Activated T-cell treated with anti-CD3 and anti-CD28 coated beads for 4 hours (primary cell): ENCODE measurements around the gene TDRD9.

Source experiments
- DNase-seq: peaks from one replicate; pipeline ENCODE4 v3.0.0-alpha.2; 2020

TDRD9 gene

GRCh38 chr14:104094056-104094708, 165.9 kb downstream of the TDRD9 start:
- DNase-seq = no peak

GRCh38 chr14:104094709-104095425, 166.6 kb downstream of the TDRD9 start:
- peak; percentile 64 for DNase-seq

DNA sequence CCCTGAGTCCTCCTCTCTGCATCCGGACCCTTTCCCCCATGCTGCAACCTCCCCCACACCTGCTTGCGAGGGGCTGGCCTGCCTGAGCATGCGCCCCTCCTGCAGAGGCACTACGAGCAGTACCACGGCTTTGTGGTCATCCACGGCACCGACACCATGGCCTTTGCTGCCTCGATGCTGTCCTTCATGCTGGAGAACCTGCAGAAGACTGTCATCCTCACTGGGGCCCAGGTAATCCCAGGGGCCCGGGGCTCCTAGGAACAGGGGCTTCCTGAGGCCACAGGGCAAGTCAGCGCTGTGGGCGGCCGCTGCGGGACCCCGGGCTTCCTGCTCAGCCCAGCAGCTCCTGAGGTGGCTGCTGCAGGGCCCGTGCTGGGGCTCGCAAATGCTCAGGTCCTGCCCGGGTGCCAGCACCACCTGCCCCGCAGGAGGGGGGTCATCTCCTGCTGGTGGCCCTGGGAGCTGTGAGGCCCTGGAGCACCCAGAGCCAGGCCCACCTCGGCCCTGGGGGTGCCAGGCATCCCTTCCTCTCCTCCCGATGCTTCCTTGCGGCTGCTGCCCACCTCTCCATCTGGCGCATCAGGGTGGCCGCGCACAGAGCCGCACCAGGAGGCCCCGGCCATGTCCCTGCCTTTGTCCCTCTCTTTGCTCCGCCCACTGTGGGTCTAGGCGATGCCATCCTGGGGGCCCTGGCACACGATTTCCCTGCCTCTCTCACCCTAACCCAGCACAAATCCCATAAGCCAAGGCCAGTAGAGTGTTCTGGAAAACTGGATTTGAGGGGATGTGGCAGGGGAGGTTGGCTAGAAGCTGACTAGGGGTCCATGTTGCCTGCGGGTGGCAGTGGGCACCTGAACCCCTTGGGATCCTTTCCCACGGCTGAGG, 167.4 kb downstream of the TDRD9 start:
- no peak for DNase-seq

DNA sequence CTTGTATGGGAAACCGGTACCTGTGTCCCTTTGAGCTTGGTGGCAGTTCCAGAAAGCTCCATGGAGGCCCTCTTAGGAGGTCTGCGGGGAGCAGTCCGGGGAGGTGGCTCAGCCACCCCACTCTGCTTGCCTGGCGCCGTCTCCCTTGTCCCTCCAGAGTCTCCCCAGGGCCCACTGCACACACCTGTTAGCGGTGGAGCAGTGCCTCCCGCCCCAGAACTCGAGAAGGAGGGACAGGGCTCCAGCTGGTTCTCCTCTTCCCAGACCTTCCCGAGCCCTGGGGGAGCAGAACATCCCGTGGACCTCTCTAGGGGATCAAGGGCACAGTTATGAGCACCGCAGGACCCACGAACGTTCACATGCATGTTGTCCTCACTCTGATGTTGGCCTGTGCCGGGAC, 168.1 kb downstream of the TDRD9 start:
- no peak for DNase-seq

- DNase-seq = no peak
Measured at GRCh38 chr14:104096751-104097700, 168.8 kb downstream of the TDRD9 start.

DNA sequence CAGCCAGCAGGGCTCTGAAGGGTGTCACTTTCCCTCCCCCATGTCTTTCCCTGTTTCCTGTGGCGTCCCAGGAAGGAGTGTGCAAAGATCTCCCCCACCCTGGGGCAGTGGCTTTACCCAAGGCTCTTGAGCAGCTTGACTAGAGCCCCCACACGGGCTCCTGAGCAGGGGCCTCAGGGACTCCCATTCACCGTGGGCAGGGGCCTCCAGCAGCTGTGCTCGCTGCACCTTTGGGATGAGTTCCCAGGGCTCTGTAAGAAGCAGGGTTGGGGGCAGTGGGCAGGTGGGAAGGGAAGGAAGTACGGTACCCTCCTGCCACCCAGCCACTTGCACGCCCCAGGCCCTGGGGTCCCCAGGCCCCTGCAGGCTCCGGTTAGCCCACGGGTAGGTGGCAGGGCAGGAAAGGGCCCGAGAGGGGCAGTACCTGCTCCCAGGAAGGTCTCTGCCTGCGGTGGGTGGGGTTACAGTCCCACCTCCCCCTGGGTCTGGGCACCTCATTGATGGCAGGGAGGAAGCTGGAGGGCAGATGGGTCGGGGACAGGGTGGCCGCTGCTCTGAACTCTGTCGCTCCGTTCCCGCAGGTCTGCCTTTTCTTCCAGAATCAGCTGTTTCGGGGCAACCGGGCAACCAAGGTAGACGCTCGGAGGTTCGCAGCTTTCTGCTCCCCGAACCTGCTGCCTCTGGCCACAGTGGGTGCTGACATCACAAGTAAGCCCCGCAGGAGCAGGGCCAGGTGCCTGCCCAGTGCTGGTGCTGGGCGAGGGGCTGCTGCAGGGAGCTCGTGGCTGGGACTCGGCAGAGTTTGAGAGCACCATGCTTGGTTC, 170.2 kb downstream of the TDRD9 start:
- DNase-seq = no peak

DNA sequence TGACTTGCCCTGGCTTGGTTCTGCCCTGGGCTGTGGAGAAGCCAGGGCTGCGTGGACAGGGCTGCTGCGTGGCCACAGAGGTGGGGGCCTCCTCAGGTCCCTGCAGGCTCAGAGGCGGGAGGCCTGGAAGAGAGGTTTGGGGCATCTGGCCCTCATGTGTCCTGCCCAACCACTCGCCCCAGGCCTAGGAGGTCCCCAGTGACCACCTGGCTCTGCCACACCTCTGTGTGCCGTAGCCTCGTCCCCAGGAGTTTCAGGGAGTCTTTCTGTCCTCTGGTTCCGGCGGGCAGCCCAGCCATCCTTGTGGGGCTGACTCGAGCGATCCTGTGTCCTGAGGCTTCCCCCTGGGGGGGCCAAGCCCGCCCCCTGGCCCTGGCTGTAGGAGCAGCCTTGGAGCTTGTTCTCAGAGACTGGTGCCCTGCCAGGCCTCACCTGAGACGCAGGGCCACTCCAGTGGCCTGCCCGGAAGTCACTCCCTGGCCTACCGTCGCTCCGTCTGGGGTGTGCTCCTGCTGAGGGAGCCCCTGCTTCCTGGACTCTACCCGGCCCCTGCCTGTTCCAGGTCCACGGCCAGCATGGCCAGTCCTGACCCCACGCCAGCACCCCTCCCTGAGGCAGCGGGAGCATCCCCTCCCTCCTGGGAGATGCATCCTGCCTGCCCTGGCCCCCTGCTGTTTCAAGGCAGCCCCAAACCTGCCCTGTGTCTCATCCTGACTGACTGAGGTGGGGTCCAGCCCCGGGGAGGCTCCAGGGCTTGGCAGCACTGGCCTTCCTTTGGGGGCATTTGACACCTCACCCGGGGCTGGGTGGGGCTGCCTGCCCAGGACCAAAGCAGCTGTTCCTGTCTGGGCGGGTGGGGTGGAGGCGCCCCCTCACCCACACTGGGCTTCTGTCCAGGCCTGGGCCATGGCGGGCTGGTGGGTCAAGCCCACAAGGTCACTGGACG, 171.1 kb downstream of the TDRD9 start:
- no peak for DNase-seq

DNA sequence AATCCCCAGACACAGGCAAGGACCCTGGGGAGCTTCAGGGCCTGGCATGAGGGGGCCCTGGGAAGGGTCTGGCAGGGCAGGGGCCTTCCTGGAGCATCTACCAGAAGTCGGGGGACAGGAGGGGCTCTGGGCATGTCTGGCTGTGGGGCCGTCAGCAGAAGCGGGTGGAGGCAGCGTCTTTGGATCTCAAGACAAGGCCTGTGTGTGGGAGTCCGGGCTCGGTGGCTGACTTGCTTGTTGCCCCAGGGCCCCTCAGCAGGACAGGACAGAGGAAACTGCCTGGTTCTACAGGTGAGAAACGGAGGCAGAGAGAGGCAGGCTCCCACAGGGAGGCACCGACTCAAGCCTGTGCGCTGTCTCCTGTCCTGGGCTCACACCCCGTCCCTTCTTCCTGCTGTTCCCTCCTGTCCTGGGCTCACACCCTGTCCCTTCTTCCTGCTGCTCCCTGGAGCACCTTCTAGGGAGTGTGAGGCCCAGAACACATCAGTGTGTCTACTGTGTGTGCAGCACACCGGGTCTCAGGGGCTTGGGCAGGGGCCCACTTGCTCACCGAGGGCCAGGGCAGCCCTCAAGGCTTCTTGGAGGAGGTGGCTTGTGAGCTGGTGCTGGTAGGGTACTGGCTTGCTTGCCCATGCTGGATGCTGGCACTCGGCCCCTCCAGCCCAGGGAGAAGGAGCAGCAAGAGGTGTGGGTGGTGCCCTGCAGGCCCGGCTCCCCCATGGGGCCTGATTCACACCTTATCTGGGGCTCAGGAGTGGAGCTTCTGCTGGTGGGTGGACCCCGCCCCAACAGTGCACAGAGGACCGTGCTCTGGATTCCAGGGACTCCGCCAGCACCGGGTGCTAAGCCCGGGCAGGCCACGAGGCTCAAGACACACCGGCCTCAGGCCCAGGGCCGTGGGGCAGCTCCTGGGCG, 172.2 kb downstream of the TDRD9 start:
- no peak for DNase-seq

DNA sequence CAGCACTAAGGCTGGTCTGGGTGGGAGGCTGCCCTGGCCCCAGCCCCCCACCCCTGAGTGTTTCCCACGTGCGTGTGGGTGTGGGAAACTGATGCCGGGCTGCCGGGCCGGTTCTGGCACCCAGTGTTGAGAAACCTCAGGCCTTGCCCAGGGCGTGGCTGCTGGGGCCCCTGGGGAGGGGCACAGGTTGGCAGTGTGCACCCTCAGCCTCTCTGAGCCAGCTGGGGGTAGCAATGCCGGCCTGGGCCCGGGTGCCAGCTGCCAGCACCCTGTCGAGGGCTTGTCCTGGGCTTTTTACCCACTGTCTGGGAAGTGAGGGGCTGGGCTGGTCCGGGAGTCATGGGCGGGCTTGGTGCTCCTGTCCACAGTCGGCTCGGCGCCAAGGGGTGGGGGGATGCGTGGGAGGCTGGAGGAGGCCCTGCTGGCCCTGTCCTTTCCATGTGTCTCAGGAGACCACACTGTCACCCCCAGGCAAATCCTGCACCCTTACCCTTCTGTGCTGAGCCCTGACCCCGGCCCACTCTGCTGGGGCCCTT, 172.9 kb downstream of the TDRD9 start:
- DNase-seq = no peak

GRCh38 chr14:104101651-104102281, 173.5 kb downstream of the TDRD9 start:
- DNase-seq = no peak
